GM12873 (cell line): ENCODE data around the gene CARMIL3.

ENCODE experiments used
- TF ChIP-seq, protein P1 (sequence below): IDR thresholded peaks from 2 replicates; pipeline ENCODE4 v1.5.1; 2012; ENCODE audit warnings: low read depth, mild to moderate bottlenecking, moderate library complexity, low read length, control low read depth; ENCODE audit not compliant: insufficient read depth; ENCODE audit errors: missing control alignments

The CARMIL3 gene

DNA sequence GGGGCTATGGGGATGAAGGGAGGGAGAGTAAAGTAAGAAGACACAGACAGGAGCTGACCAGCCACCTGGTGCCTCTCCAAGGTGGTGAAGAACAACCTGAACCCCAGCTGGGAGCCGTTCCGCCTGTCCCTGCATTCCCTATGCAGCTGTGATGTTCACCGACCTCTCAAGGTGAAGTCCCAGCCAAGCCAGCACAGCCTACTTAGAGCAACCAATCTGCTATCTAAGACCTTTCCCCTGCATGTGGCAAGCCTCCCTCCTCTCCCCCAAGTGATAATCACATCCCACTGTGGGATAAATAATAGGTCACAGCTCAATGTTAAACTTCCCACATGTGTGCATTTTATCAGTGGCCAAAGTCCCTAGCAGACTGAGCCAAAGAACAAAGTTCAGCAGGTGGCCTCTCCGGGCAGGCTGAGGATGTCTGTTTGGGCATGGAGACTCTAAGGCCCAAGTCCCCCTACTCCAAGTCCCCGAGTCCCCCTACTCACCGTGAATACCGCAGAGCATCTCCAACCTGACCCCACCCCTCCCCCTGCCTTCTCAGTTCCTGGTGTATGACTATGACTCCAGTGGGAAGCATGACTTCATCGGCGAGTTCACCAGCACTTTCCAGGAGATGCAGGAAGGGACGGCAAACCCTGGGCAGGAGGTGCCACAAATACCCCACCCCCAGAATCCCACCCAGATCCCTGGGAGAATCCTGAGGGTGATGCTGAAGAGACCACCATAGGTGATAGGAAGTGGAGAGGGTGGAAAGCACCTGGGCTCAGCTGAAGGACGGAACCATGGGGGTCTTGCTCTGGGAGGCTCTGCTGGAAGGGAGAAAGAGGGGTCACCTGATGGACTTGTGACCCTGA is 23.0 kb downstream of the CARMIL3 start:
- TF ChIP-seq, protein P1, sequence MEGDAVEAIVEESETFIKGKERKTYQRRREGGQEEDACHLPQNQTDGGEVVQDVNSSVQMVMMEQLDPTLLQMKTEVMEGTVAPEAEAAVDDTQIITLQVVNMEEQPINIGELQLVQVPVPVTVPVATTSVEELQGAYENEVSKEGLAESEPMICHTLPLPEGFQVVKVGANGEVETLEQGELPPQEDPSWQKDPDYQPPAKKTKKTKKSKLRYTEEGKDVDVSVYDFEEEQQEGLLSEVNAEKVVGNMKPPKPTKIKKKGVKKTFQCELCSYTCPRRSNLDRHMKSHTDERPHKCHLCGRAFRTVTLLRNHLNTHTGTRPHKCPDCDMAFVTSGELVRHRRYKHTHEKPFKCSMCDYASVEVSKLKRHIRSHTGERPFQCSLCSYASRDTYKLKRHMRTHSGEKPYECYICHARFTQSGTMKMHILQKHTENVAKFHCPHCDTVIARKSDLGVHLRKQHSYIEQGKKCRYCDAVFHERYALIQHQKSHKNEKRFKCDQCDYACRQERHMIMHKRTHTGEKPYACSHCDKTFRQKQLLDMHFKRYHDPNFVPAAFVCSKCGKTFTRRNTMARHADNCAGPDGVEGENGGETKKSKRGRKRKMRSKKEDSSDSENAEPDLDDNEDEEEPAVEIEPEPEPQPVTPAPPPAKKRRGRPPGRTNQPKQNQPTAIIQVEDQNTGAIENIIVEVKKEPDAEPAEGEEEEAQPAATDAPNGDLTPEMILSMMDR: no peak

DNA sequence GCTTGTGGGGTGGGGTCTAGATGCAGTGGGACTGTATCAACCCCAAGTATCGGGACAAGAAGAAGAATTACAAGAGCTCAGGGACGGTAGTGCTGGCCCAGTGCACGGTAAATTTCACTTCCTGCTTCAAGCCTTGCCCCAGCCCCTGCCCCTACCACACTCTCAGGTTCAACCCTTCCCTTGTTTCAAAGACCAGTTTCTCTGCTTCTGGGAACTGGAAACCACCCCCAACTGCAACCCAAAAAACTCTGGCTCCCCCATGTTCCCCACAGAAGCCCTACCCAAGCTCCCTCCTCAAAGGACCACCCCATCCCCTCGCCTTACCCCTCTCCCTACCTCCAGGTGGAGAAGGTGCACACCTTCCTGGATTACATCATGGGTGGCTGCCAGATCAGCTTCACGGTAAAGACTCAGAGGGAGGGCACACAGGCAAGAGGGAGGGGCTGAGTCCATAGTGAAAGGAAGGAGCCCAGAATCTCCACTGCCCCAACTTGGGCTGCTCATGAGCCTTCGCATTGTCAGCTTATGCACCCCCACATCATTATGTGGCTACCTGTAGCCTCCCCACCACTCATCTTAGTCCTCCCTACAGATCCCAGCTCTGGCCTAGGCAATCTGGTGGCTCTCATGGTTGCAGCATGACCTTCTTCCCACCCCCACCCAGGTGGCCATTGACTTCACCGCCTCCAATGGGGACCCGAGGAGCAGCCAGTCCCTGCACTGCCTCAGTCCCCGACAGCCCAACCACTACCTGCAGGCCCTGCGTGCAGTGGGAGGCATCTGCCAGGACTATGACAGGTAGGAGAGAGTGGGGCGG is 23.9 kb downstream of the CARMIL3 start:
- TF ChIP-seq, protein P1: no peak

DNA sequence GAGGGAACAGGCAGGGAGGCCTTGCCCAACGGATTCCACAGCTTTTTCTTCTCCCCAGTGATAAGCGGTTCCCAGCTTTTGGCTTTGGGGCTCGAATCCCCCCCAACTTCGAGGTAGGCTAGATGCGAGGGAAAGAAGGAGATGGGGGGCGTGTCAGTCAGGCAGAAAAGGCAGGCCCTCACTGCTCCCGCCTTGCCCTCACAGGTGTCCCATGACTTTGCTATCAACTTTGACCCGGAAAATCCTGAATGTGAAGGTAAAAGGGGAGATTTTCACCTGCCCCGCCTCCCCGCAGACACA is 24.4 kb downstream of the CARMIL3 start:
- TF ChIP-seq, protein P1: no peak

DNA sequence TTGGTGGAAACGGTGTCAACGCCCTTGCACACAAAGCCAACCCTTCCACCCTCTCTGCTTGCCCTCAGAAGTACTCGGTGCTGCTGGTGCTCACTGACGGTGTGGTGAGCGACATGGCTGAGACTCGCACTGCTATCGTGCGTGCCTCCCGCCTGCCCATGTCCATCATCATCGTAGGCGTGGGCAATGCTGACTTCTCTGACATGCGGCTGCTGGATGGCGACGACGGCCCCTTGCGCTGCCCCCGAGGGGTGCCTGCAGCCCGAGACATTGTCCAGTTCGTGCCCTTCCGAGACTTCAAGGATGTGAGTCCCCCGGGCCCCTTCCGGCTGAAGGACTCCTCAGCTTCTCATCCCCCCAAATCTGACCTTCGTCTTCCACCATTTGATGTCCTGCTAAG is 25.3 kb downstream of the CARMIL3 start:
- TF ChIP-seq, protein P1: no peak

DNA sequence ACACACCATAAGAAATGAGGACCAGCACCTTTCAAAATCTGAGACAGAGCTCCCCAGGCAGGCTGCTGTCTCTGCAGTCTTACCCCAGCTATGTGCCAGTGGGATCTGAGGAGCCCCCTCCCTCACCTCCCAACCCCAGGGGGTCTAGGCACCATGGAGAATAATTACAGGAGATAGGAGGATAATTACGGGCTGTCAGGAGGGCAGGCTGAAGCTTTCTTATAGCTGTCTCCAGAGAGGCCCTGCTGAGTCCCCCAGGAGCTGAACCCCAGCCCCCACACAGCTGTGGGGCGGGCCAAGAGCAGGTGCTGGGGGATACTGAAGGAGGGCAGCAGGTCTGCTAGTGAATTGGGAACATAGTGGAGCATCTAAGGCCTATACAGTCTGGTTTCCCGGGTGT is 26.3 kb downstream of the CARMIL3 start:
- TF ChIP-seq, protein P1: no peak

DNA sequence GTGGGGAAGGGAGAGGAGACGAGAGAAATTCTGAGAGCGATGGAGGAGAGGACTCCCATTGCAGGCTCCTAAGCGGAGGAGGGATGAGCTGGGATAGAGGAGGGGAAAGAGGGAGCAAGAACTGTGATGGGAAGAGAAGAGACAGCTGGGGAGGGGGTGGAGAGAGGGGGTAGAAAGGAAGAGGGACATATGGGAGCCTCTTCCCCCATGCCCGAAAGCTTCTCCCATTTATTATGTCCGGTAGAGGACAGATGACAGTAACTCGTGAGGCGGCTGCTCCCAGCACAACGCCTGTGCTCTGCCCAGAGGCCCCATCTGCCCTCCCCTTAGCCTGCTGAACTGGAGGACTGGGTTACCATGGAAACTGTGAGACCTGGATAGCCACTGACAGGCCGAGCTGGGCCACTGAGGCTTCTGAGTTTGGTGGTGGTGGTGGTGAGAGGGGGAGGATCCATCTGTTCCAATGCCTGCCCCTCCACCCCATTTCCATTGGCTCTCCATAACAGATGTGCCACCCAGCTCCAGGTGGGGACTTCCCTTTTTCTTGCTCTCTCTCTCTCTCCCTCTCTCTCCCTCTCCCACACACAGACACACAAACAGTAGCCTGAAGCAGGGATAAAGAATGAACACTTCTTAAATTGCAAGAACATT is 27.8 kb downstream of the CARMIL3 start:
- TF ChIP-seq, protein P1: no peak

DNA sequence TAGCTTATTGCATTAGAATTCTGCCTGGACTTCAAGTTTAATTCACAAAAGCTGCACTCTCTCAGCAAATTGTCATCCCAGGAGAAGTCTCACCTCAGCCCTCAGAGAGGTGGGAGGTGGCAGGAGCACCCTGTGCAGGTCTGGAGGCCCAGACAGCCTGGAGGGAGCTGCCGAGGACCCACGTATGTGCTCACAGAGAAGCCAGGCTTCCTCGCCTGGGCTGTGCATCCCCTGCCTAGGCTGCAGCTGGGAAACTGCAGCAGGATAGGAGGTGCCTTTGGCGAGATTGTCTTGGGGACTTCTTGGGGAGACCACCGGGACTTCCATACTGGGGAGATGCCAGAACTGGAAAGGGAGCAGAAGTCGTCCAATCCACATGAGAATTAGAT is 28.3 kb downstream of the CARMIL3 start:
- TF ChIP-seq, protein P1: no peak
